MCF 10A (cell line): ENCODE measurements around the gene NAALADL2. TPM values are rescaled to one million over a fixed set of nuclear protein-coding genes. Genes with fewer than 3 reads are reported as not detected.
A peak's percentile ranks its signal among the peaks of the same experiment; 100 is the strongest.

Experiments
- BruUV-seq: library from RNA; stranded (reverse); fragments of 400-500 nt; replicated peaks from 2 replicates; lab custom pipeline; 2021; lab: Mats Ljungman, UMichigan
- CTCF ChIA-PET: fragments of 300-600 bp; sonication (Branson Sonifier 250); formaldehyde crosslinking; extraction: SDS; loops from one replicate; lab custom pipeline; 2021; ENCODE audit warnings: antibody characterized with exemption, inconsistent platforms; lab: Yijun Ruan, JAX
- POLR2A ChIA-PET: fragments of 300-600, 350-650 bp; sonication (Branson Sonifier 250); formaldehyde crosslinking; extraction: SDS; loops from one replicate; lab custom pipeline; 2020; ENCODE audit warnings: antibody characterized with exemption, inconsistent platforms; lab: Yijun Ruan, JAX
- DNase-seq: peaks from one replicate; pipeline ENCODE4 v3.0.0-alpha.2; 2018; ENCODE audit not compliant: unreplicated experiment
- H3K27ac Mint-ChIP-seq: one replicate; pipeline ENCODE4 v1.8.0; 2022; ENCODE audit warnings: mild to moderate bottlenecking, low read depth, mixed read lengths; ENCODE audit not compliant: unreplicated experiment
- H3K27me3 Mint-ChIP-seq: one replicate; pipeline ENCODE4 v1.8.0; 2022; ENCODE audit warnings: mixed read lengths; ENCODE audit not compliant: insufficient read depth, unreplicated experiment
- H3K36me3 Mint-ChIP-seq: one replicate; pipeline ENCODE4 v1.8.0; 2022; ENCODE audit warnings: mild to moderate bottlenecking, moderate library complexity, mixed read lengths; ENCODE audit not compliant: insufficient read depth, unreplicated experiment
- H3K4me1 Mint-ChIP-seq: one replicate; pipeline ENCODE4 v1.8.0; 2022; ENCODE audit warnings: mixed read lengths; ENCODE audit not compliant: insufficient read depth, unreplicated experiment
- H3K4me3 Mint-ChIP-seq: one replicate; pipeline ENCODE4 v1.8.0; 2022; ENCODE audit warnings: mild to moderate bottlenecking, moderate library complexity, mixed read lengths; ENCODE audit not compliant: unreplicated experiment
- H3K9me3 Mint-ChIP-seq: one replicate; pipeline ENCODE4 v1.8.0; 2022; ENCODE audit warnings: mixed read lengths; ENCODE audit not compliant: unreplicated experiment
- CTCF ChIP-seq: fragments of 200-600 bp; IDR thresholded peaks from one replicate; pipeline ENCODE4 v1.8.0; 2022; ENCODE audit warnings: antibody characterized with exemption, mild to moderate bottlenecking; ENCODE audit not compliant: unreplicated experiment
- intact Hi-C: fragments of 100-400 bp; cut with micrococcal nuclease; formaldehyde crosslinking; loops from 2 replicates; pipeline ENCODE4 v1.14.1; 2022
- total RNA-seq: library from RNA; stranded (reverse); gene quantifications from 2 replicates; pipeline ENCODE4 v1.2.3, GENCODE V29; 2022

Gene NAALADL2
- total RNA-seq, 1 experiment from 2014 or later = 4.2 TPM

DNA sequence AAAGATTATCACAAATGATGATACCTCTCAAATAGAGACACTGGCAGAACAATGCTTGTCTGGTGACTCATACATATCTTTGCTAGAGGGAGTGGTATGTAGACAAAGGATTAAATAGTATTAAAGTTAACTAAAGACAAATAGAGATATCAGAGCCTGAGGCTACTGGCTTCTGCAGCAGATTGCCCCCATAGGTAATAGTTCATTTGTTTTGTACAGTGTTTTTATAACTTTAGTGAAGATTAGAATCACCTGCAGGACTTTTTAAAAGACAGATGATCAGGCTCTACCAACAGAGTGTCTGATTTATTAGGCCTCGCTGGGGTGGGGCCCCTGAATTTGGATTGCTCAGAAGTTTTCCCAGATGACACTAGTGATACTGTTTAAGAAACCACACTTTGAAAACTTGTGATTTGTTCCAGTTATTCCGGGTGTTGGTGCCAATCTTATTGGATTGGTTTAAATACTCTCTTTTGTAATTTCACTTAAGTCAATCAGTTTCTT is 96.4 kb downstream of the NAALADL2 start:
- peaks cover 43% of the 10 kb centered on the region for H3K4me1 Mint-ChIP-seq
- no TSS peak for BruUV-seq
- no peak for TF ChIP-seq CTCF
- no peaks in the 10 kb centered on the region for H3K9me3 Mint-ChIP-seq
- ChIA-PET POLR2A (no interaction called here), CTCF (interaction anchor here (0.6 kb wide), 1 partner anchor 646 kb away, joined by 3 read pairs; no protein-coding TSS in a partner anchor)
- H3K27ac Mint-ChIP-seq = peak overlapping the region; percentile 81
- H3K36me3 Mint-ChIP-seq = no peaks in the 10 kb centered on the region
- DNase-seq = peak; percentile 45
- intact Hi-C loops = no loop called here
- no peaks in the 10 kb centered on the region for H3K27me3 Mint-ChIP-seq
- H3K4me3 Mint-ChIP-seq = no peak overlapping the region

GRCh38 chr3:174957081-174957480 is 97.9 kb downstream of the NAALADL2 start:
- no peak for TF ChIP-seq CTCF
- Mint-ChIP-seq H3K27me3 (no peaks in the 10 kb centered on the region), H3K9me3 (peaks cover 4% of the 10 kb centered on the region), H3K4me1 (peaks cover 31% of the 10 kb centered on the region), H3K36me3 (no peaks in the 10 kb centered on the region), H3K4me3 (no peak overlapping the region), H3K27ac (peak overlapping the region; percentile 86)
- intact Hi-C loops = no loop called here
- BruUV-seq = no TSS peak
- POLR2A ChIA-PET = interaction anchor here (0.6 to 1.0 kb wide), 3 partner anchors 8 to 790 kb away, joined by 3 to 5 read pairs (median 3); no protein-coding TSS in a partner anchor
- DNase-seq = no peak
- CTCF ChIA-PET = no interaction called here

GRCh38 chr3:174957551-174958001 is 98.4 kb downstream of the NAALADL2 start:
- Mint-ChIP-seq H3K9me3 (peaks cover 6% of the 10 kb centered on the region), H3K4me1 (peaks cover 26% of the 10 kb centered on the region), H3K27ac (peak overlapping the region; percentile 86), H3K4me3 (no peak overlapping the region), H3K27me3 (no peaks in the 10 kb centered on the region), H3K36me3 (no peaks in the 10 kb centered on the region)
- POLR2A ChIA-PET = interaction anchor here (0.6 to 1.0 kb wide), 3 partner anchors 8 to 789 kb away, joined by 3 to 5 read pairs (median 3); no protein-coding TSS in a partner anchor
- no peak for TF ChIP-seq CTCF
- CTCF ChIA-PET = no interaction called here
- BruUV-seq = no TSS peak
- no peak for DNase-seq
- intact Hi-C loops = no loop called here

GRCh38 chr3:174958671-174959328 is 99.7 kb downstream of the NAALADL2 start:
- intact Hi-C loops = no loop called here
- H3K27me3 Mint-ChIP-seq = no peaks in the 10 kb centered on the region
- peaks cover 25% of the 10 kb centered on the region for H3K4me1 Mint-ChIP-seq
- CTCF ChIA-PET = no interaction called here
- peaks cover 6% of the 10 kb centered on the region for H3K9me3 Mint-ChIP-seq
- BruUV-seq = no TSS peak
- no peak overlapping the region for H3K4me3 Mint-ChIP-seq
- no peak overlapping the region for H3K27ac Mint-ChIP-seq
- H3K36me3 Mint-ChIP-seq = no peaks in the 10 kb centered on the region
- TF ChIP-seq CTCF = no peak
- DNase-seq = no peak
- POLR2A ChIA-PET = no interaction called here
